HG02981 (cell line): ENCODE results near the gene RCE1.

Source experiments
- ATAC-seq: cut with Tn5 transposase; IDR thresholded peaks from one replicate; pipeline ENCODE4 v1.9.1; 2021; ENCODE audit warnings: mild to moderate bottlenecking, moderate library complexity; ENCODE audit not compliant: unreplicated experiment

The RCE1 gene

GRCh38 chr11:66868082-66868725 lies 25.0 kb downstream of the RCE1 start:
- ATAC-seq = no peak

DNA sequence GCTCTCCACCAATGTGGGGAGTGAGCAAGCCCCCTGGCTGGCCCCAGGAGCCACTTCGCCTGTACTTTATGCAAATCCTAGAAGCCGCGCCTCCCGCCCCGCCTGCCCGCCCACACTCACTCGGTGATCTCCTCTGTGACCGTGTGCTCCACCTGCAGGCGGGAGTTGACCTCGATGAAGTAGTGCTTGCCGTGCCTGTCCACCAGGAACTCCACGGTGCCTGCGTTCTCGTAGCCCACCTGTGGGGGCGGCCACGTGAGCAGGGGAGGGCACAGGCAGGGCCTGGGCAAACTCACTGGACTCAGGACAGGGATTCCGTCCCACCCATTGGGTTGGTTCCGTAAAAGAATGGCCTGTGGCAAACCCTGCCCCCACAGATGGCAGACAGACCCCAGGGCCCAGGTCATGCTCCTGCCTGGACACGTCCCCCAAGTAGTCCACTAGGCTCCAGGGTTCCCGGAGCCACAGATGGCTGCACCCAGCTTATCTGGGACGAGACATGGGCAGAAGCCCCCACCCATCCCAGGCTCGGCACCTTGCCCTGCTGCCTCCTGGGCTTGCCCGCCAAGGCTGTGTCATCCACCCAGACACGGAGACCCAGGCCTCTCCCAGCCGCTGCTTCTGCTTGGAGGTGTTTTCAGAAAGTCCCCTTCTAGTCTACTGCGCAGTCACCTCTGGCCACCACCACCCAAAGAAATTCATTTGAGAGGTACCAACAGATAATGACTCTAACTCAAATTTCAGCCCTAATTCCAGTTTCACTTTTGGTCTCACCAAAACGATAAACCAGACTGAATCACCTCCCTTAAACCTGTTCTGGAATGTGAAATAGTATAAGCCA lies 25.7 kb downstream of the RCE1 start:
- ATAC-seq = peak; percentile 76

DNA sequence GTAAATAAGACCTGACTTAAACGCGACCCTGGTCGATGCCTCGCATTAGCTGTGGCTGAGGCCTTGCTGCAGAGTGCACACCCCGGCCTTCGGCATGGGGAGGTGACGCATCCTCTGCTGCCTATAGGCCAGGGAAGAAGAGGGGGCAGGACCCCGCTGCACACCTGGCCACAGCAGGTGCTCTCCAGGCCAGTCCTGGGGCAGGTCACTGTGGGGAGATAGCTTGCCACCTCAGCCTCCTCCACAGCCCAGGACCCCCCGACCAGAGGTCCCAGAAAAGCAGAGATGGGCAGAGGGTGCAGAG lies 26.3 kb downstream of the RCE1 start:
- ATAC-seq = no peak

DNA sequence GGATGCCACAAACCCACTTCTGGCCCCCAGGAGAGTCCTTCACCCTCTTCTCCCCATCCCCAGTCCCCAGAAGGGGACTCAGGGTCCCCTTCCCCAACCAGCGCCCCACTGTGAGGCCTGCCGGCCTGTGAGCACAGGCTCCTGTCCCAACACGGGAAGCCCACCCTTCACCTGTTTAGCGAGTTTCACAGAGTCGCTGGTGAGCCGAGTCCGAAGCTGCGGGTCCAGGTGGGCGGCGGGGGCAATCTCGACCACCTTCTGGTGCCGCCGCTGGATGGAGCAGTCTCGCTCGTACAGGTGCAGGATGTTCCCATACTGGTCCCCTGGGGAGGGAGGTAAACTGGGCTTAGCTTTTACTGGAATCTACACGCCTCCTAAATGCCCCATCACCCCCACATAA lies 26.9 kb downstream of the RCE1 start:
- ATAC-seq = no peak

GRCh38 chr11:66870616-66871520 lies 27.6 kb downstream of the RCE1 start:
- no peak for ATAC-seq

GRCh38 chr11:66871521-66871901 lies 28.3 kb downstream of the RCE1 start:
- ATAC-seq = no peak

- ATAC-seq = no peak
Measured at GRCh38 chr11:66874232-66874631, 31.0 kb downstream of the RCE1 start.

DNA sequence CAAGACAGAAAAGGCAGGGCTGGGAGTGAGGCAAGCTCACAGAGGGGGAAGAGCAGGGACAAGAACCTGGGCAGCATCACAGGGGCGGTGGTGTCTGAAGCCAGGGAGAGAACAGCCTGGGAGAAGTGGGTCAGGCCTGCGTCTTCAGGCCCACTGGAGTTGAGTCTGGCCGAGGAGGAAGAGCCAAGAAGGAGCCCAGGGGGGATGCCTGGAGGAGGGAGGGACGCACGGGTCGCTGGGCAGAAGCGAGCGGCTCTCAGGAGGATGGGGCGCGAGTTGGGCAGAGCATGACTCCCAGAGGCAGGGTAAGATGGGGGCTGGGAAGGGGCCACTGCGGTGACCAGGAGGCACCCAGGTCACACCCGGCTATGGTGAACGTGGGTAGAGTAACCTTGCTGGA lies 32.1 kb downstream of the RCE1 start:
- ATAC-seq = no peak

DNA sequence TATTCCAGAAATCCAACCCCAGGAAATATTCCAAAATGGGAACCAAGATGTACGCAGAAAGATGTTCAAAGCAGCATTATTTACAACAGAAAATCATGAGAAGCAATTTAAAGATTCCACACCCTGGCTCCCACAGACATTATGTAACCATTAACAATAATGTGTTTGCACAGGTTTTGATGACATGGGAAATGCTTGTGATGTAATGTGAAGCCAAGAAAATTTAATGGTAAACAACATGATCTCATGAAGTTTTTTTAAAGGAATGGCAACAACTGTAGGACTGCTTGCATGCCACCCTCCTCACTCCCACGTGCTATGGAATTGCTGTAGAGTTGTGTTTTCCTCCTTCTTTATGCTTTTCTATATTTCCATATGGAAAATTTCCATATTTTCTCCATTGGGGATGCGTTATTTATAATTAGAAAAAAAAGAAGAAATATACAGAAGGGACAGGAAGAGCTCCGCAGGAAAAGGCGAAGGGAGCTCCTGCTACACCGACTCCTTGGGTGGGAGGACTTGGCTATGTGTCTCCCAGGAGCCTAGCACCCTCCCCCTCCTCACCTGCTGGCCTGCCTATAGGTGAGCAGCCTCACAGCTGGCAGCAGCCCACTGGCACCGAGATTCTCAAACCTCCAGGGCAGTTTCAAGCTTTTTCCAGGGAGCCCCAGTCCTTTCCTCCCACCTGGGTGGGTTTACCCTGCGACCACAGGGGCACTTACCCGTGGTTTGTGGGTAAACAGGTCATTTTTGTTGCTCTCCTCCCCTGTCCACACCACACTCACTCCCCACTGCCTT lies 34.5 kb downstream of the RCE1 start:
- ATAC-seq = no peak

- no peak for ATAC-seq
Measured at GRCh38 chr11:66878474-66878873, 35.2 kb downstream of the RCE1 start.

GRCh38 chr11:66879000-66879399 lies 35.8 kb downstream of the RCE1 start:
- ATAC-seq = no peak

- ATAC-seq = no peak
Measured at GRCh38 chr11:66879583-66879982, 36.3 kb downstream of the RCE1 start.

- ATAC-seq = no peak
Measured at GRCh38 chr11:66879999-66880398, 36.8 kb downstream of the RCE1 start.

GRCh38 chr11:66880496-66881450 lies 37.5 kb downstream of the RCE1 start:
- no peak for ATAC-seq

DNA sequence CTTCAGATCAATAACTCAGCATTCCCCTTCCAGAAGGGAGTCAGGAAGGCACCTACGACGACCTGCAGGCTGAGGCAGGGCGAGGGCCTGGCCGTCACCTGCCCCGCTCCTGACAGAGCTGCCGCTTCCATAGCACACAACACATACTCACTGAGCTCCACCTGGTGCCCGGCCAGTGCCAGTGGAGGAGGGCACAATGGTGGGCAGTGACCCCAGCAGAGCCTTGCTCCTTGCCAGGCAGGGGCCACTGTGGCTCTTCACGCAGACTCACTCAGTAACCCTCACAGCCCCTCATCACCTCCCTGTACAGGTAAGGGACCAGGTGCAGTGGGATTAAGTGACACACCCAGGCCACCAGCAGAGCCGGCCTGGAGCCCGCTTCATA lies 38.2 kb downstream of the RCE1 start:
- no peak for ATAC-seq

GRCh38 chr11:66881927-66882452 lies 38.7 kb downstream of the RCE1 start:
- ATAC-seq = no peak

DNA sequence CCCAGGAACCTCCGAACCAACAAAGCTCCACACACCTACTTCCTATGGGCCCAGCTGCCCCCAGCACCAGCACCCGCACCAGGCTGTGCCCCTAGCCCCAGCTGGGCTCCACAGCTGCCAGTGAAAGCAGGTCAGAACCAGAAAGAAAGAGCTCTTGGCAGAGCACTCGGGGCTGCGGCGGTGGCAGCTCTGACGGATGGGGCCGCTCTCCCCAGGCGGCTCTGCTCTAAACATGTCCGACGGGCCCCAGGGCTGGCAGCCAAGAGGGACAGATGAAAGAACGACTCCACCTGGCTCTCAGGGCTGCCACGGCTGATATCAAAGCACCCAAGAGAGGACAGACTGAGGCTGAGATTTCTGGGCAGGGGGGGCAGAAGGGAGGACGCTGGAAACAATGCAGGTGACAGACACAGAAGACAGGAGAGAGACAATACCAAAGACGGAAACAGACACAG lies 39.3 kb downstream of the RCE1 start:
- ATAC-seq = no peak

DNA sequence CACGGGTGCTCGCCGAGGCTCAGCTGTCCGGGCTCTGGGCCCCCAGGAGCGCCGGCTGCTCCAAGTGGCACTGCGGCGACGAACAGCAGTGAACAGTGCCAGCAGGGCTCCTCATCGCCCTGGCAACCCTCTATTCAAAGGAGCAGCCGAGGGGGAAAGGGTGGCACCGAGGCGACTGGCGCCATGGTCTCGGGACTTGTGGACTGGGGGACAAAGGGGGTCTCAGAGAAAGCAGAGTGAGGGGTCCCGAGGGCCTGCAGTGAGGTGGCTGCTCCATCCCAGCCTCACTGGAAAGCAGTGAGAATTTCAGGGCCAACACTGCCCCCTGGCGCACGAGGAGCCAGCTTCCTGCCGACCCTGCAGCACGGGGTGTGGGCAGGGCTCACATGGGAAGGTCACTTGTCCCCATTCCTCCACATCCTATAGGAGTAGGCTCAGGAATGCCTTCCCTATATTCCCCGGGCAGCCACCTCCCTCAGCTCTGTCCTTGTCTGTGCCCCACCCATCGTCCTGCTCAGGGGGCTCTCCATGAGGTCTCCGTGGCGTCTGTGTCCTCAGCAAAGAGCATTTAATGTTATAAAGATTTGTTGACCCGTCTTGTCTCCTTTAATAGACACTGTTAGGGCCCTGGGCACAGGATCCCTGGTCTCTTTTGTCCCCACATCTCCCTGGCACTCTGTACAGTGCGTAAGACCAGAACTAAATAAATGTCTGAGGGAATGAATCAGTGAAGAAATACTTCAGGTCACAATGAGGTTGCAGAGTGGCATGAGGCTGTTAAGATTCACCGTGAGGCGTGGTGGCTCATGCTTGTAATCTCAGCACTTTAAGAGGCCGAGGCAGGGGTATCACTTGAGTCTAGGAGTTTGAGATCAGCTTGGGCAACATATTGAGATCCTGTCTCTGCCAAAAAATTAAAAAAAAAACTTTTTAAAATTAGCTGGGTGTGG lies 40.0 kb downstream of the RCE1 start:
- ATAC-seq = no peak
